ENCODE data around the gene BUD13. TPM values are rescaled to one million over a fixed set of nuclear protein-coding genes. Genes with fewer than 3 reads are reported as not detected.

Gene BUD13
- total and polyA plus RNA-seq, 2 experiments from 2014 or later = 15.3 to 19.5 TPM

DNA sequence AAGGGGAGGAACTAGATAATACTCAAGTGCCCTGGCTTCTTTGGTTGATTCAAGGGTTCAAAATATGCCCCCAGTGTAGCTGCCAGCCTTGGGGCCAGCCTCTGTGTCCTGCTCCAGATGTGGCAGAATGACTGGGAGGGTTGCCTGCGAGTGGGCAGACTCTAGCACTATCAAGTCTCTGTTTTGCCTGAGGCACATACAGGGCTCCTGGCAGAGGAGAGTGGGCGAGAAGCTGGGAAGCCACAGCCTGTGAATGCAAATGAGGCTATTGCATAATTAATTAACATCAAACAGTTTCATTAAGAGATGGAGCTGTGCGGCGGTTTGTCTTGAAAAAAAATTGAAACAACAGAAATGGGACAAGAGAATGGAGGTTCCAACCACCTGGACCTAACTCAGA is 50.8 kb downstream of the BUD13 start:
- Histone ChIP-seq H3K9me3 (ENCODE audit: low read depth) (no peaks in the 10 kb centered on the region), H3K4me3 (no peak overlapping the region), H3K27ac (no peak overlapping the region), H3K36me3 (no peaks in the 10 kb centered on the region), H3K4me1 (ENCODE audit: low read depth) (no peaks in the 10 kb centered on the region), H3K27me3 (no peaks in the 10 kb centered on the region)
- TF ChIP-seq, protein P1, sequence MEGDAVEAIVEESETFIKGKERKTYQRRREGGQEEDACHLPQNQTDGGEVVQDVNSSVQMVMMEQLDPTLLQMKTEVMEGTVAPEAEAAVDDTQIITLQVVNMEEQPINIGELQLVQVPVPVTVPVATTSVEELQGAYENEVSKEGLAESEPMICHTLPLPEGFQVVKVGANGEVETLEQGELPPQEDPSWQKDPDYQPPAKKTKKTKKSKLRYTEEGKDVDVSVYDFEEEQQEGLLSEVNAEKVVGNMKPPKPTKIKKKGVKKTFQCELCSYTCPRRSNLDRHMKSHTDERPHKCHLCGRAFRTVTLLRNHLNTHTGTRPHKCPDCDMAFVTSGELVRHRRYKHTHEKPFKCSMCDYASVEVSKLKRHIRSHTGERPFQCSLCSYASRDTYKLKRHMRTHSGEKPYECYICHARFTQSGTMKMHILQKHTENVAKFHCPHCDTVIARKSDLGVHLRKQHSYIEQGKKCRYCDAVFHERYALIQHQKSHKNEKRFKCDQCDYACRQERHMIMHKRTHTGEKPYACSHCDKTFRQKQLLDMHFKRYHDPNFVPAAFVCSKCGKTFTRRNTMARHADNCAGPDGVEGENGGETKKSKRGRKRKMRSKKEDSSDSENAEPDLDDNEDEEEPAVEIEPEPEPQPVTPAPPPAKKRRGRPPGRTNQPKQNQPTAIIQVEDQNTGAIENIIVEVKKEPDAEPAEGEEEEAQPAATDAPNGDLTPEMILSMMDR (IDR thresholded peaks at IDR 0.05; ENCODE audit: low read depth, low read length) = no peak
- DNase-seq (ENCODE audit: low read depth in 1 of 2, low spot score in 1 of 2) = no peak

- Histone ChIP-seq H3K4me3 (no peak overlapping the region), H3K4me1 (ENCODE audit: low read depth) (no peaks in the 10 kb centered on the region), H3K9me3 (ENCODE audit: low read depth) (no peaks in the 10 kb centered on the region), H3K36me3 (no peaks in the 10 kb centered on the region), H3K27ac (no peak overlapping the region), H3K27me3 (no peaks in the 10 kb centered on the region)
- DNase-seq (ENCODE audit: low read depth in 1 of 2, low spot score in 1 of 2) = no peak
- TF ChIP-seq, protein P1 (IDR thresholded peaks at IDR 0.05; ENCODE audit: low read depth, low read length) = no peak
Observed at GRCh38 chr11:116720895-116721294, 51.9 kb downstream of the BUD13 start.

DNA sequence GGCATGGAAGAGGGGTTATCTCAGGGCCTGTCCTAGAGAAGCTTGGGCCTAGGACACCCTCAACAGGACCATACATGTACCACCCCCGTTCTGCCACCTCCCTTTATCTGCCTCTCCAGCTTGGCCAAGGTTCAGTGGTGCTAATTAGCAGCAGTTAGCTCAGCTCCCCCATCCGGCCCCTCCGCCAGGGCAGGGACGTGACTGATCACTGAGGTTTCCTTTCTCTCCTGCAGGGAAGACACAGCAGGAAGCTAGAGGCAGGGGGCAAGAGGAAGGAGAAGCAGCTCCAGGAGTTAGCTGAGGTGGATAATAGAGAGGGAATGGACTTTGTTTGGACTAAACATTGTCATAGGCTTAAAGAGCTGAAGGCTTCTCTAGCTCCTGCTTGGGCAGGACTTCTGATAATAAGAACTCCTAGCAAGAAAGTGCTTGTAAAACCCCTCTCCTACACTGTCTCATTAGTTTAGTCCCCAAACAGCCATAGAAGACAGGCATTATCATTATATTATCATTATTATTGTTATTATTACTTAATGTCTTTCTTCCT is 53.8 kb downstream of the BUD13 start:
- Histone ChIP-seq H3K27ac (no peak overlapping the region), H3K27me3 (no peaks in the 10 kb centered on the region), H3K4me1 (ENCODE audit: low read depth) (no peaks in the 10 kb centered on the region), H3K4me3 (no peak overlapping the region), H3K36me3 (no peaks in the 10 kb centered on the region), H3K9me3 (ENCODE audit: low read depth) (no peaks in the 10 kb centered on the region)
- TF ChIP-seq, protein P1 (IDR thresholded peaks at IDR 0.05; ENCODE audit: low read depth, low read length) = no peak
- DNase-seq (ENCODE audit: low read depth in 1 of 2, low spot score in 1 of 2) = no peak

- DNase-seq (ENCODE audit: low read depth in 1 of 2, low spot score in 1 of 2) = no peak
- TF ChIP-seq, protein P1 (IDR thresholded peaks at IDR 0.05; ENCODE audit: low read depth, low read length) = no peak
- H3K4me1 ChIP-seq (ENCODE audit: low read depth) = no peaks in the 10 kb centered on the region
Observed at GRCh38 chr11:116716621-116717020, 56.2 kb downstream of the BUD13 start.

DNA sequence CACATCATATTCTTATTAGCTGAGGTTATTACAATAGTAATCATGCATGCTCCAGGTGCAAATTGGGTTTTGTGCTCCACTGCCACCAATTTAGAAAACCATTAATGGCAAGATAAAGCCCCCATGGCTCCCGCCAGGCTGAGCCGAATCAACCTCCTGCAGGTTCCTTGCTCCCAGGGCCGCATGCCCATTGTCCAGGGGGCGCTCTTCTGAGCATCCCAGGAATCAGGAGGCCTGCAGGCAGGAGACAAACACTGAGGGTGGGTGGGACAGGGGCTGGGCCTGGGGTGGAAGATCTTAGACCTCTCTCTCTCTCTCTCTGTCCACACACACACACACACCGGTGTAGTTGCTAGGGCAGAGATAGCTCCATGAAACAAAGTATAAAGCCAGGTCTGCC is 57.4 kb downstream of the BUD13 start:
- TF ChIP-seq, protein P1 (IDR thresholded peaks at IDR 0.05; ENCODE audit: low read depth, low read length) = no peak
- no peaks in the 10 kb centered on the region for H3K36me3 ChIP-seq
- no peak overlapping the region for H3K4me3 ChIP-seq
- H3K27me3 ChIP-seq = no peaks in the 10 kb centered on the region
- no peaks in the 10 kb centered on the region for H3K4me1 ChIP-seq (ENCODE audit: low read depth)
- no peak overlapping the region for H3K27ac ChIP-seq
- DNase-seq (ENCODE audit: low read depth in 1 of 2, low spot score in 1 of 2) = no peak
- no peaks in the 10 kb centered on the region for H3K9me3 ChIP-seq (ENCODE audit: low read depth)

More at GRCh38 chr11:116716621-116717020, 56.2 kb downstream of the BUD13 start:
- no peak overlapping the region for H3K4me3 ChIP-seq
- H3K9me3 ChIP-seq (ENCODE audit: low read depth) = no peaks in the 10 kb centered on the region
- no peak overlapping the region for H3K27ac ChIP-seq
- H3K27me3 ChIP-seq = no peaks in the 10 kb centered on the region
- no peaks in the 10 kb centered on the region for H3K36me3 ChIP-seq

Measured in cardiac muscle cell (in vitro differentiated cells and primary cell).